K562 (cell line): ENCODE measurements around the gene ILKAP. TPM values are rescaled to one million over a fixed set of nuclear protein-coding genes. Genes with fewer than 3 reads are reported as not detected.

Experiments used
- ATAC-seq: fragments of 200-7000 bp; cut with Tn5 transposase; 3 replicates; pipeline ENCODE4 v1.9.1; 2020; ENCODE audit warnings: moderate library complexity
- BruUV-seq: library from RNA; stranded (reverse); fragments of 400-500 nt; replicated peaks from 2 replicates; lab custom pipeline; 2021; lab: Mats Ljungman, UMichigan
- CTCF ChIA-PET: fragments of 300-600 bp; formaldehyde crosslinking; extraction: SDS; loops from one replicate; lab custom pipeline; 2021; ENCODE audit warnings: low intra/inter-chr PET ratio; lab: Yijun Ruan, JAX
- POLR2A ChIA-PET: fragments of 300-600, 350-650 bp; sonication (Branson Sonifier 250); formaldehyde crosslinking; extraction: SDS; loops from one replicate; lab custom pipeline; 2021; ENCODE audit warnings: antibody characterized with exemption, inconsistent platforms; lab: Yijun Ruan, JAX
- DNase-seq, 4 experiments: peaks; one replicate each; pipeline versions ENCODE4 v3.0.0 to v3.0.0-alpha.2; 2011 to 2018; ENCODE audit warnings: low spot score in 3 of 4, mixed read lengths in 3 of 4; ENCODE audit errors: extremely low read depth in 1 of 4
- FAIRE-seq: peaks from 2 replicates; lab custom pipeline; 2011; peaks lifted over from hg19 to GRCh38; lab: Jason Lieb, UNC
- H2AFZ ChIP-seq: 2 replicates; pipeline ENCODE4 v1.6.0; 2011; ENCODE audit warnings: low read depth, low read length, control low read depth, inconsistent platforms
- H3K27ac ChIP-seq: fragments of 200-600 bp; 3 replicates; pipeline ENCODE4 v1.8.0; 2011; ENCODE audit warnings: low read depth, mild to moderate bottlenecking, control low read depth, inconsistent platforms, low read length, moderate library complexity, mixed read lengths; ENCODE audit errors: extremely low read depth
- H3K27me3 ChIP-seq, 2 experiments: fragments of 300-600 bp in 1 of 2; 2 replicates in 1 of 2; 3 replicates in 1 of 2; pipeline versions ENCODE4 v1.6.0 to v1.8.0; 2011; ENCODE audit warnings: inconsistent platforms in 2 of 2, low read length in 2 of 2, mild to moderate bottlenecking in 1 of 2, mixed read lengths in 1 of 2, moderate library complexity in 1 of 2; ENCODE audit not compliant: control insufficient read depth in 2 of 2, insufficient read depth in 2 of 2
- H3K36me3 ChIP-seq: fragments of 300-600 bp; 3 replicates; pipeline ENCODE4 v1.8.0; 2011; ENCODE audit warnings: mild to moderate bottlenecking, low read length, inconsistent platforms; ENCODE audit not compliant: control insufficient read depth, insufficient read depth
- H3K4me1 ChIP-seq, 2 experiments: fragments of 200-600 bp in 1 of 2; replicated peaks in 1 of 2; 2 replicates in 1 of 2; 3 replicates in 1 of 2; pipeline versions ENCODE4 v1.5.1 to v1.8.0; 2011; ENCODE audit warnings: inconsistent platforms in 2 of 2, low read length in 2 of 2, mild to moderate bottlenecking in 1 of 2, mixed read lengths in 1 of 2, moderate library complexity in 1 of 2; ENCODE audit not compliant: control insufficient read depth in 2 of 2, insufficient read depth in 2 of 2
- H3K4me2 ChIP-seq: 2 replicates; pipeline ENCODE4 v1.6.1; 2011; ENCODE audit warnings: low read length, control low read depth, inconsistent platforms, mixed read lengths; ENCODE audit not compliant: insufficient read depth
- H3K4me3 ChIP-seq: fragments of 200-600 bp; sonication (generic), shearing (Covaris generic); 2 replicates; pipeline ENCODE4 v1.5.1; 2016; ENCODE audit warnings: control low read depth, inconsistent platforms
- H3K79me2 ChIP-seq: fragments of 200-600 bp; 3 replicates; pipeline ENCODE4 v1.8.0; 2011; ENCODE audit warnings: low read length, inconsistent platforms; ENCODE audit not compliant: control insufficient read depth, insufficient read depth
- H3K9ac ChIP-seq, 2 experiments: 2 replicates each; pipeline versions ENCODE4 v1.6.0 to v1.6.1; 2011; ENCODE audit warnings: low read depth in 2 of 2, low read length in 2 of 2, control low read depth in 1 of 2, inconsistent platforms in 1 of 2, mild to moderate bottlenecking in 1 of 2, mixed read lengths in 1 of 2; ENCODE audit not compliant: insufficient read depth in 1 of 2
- H3K9me1 ChIP-seq: one replicate; pipeline ENCODE4 v1.6.0; 2011; ENCODE audit warnings: inconsistent platforms, mild to moderate bottlenecking, low read length, moderate library complexity; ENCODE audit not compliant: control insufficient read depth, insufficient read depth
- H3K9me3 ChIP-seq: replicated peaks from 2 replicates; pipeline ENCODE4 v1.5.1; 2011; ENCODE audit warnings: low read depth, low read length, inconsistent platforms; ENCODE audit not compliant: control insufficient read depth, insufficient read depth
- H4K20me1 ChIP-seq: replicated peaks from 2 replicates; pipeline ENCODE4 v1.6.1; 2011; ENCODE audit warnings: low read length, inconsistent platforms, mixed read lengths; ENCODE audit not compliant: control insufficient read depth, insufficient read depth
- C11orf30 ChIP-seq: fragments of 450-650 bp; IDR thresholded peaks from 2 replicates; pipeline ENCODE4 v1.6.1; 2016; ENCODE audit warnings: low read depth, mild to moderate bottlenecking
- ETS1 ChIP-seq: conservative IDR thresholded peaks from 2 replicates; pipeline ENCODE4 v1.6.1; 2011; ENCODE audit warnings: low read depth, mild to moderate bottlenecking, low read length; ENCODE audit not compliant: control insufficient read depth
- HNRNPUL1 ChIP-seq: fragments of 200-400 bp; formaldehyde crosslinking; IDR thresholded peaks from 2 replicates; pipeline ENCODE4 v1.6.1; 2017; ENCODE audit warnings: low read length
- PRDM10 ChIP-seq: fragments of 450-650 bp; IDR thresholded peaks from 2 replicates; pipeline ENCODE4 v1.6.1; 2018; ENCODE audit not compliant: partially characterized antibody
- ZFX ChIP-seq: sonication (generic); formaldehyde crosslinking; IDR thresholded peaks from 2 replicates; pipeline ENCODE4 v1.8.0; 2022; ENCODE audit warnings: mild to moderate bottlenecking, missing genetic modification reagents, moderate library complexity
- WGBS: fragments of 100-300 bp; shearing (Covaris generic); methylation state at CpG from one replicate; pipeline ENCODE4 v1.1.6; 2016; ENCODE audit warnings: low coverage, mixed read lengths; ENCODE audit not compliant: insufficient coverage; ENCODE audit errors: missing lambda C conversion rate; 5-methylcytosine and 5-hydroxymethylcytosine counted together
- in situ Hi-C: fragments of 300-500 bp; cut with MboI; formaldehyde crosslinking; loops from 4 replicates; pipeline ENCODE4 v1.15.0; 2018; ENCODE audit warnings: inconsistent platforms, mixed read lengths
- intact Hi-C: fragments of 100-400 bp; cut with micrococcal nuclease; formaldehyde crosslinking; loops from 2 replicates; pipeline ENCODE4 v1.14.2; 2022
- polyA plus RNA-seq, 8 experiments: library from polyadenylated mRNA; depleted of rRNA in 4 of 8; stranded (reverse) in 5 of 8; unstranded in 3 of 8; fragments of >200 nt; fragmentation: Nextera tagmentation in 2 of 8; fragmentation: Illumina TruSeq in 1 of 8; extraction: Ambion mirVana in 2 of 8; extraction: Trizol in 1 of 8; gene quantifications; 2 replicates each; pipeline versions ENCODE4 v1.2.1 to v1.2.3, GENCODE V29; 2011 to 2014; ENCODE audit warnings: inconsistent platforms in 1 of 8, missing spikeins in 1 of 8
- total RNA-seq, 7 experiments: library from RNA; depleted of rRNA in 6 of 7; stranded (reverse); fragments of >200 nt in 6 of 7; fragmentation: Illumina TruSeq in 2 of 7; extraction: Trizol in 2 of 7; gene quantifications; 2 replicates each; pipeline versions ENCODE4 v1.2.1 to v1.2.3, GENCODE V29; 2011 to 2021; ENCODE audit warnings: low replicate concordance in 1 of 7

Gene ILKAP
- total and polyA plus RNA-seq, 9 of the 15 experiments (the other 6 are each of a cell fraction or from before 2014, with no cell fraction given): 3.1 to 43.9 (median 20.7) TPM

GRCh38 chr2:238202326-238203093 lies 985 bp downstream of the ILKAP start:
- peak in 2 of 4 experiments; percentile 19 for DNase-seq
- no peak for ATAC-seq
- peak overlapping the region; percentile 78 for H3K27ac ChIP-seq
- no peak for TF ChIP-seq HNRNPUL1
- TF ChIP-seq ETS1: 0 out of 2 replicates have a peak, but pooled peaks have one; percentile 17
- peak; percentile 48 for TF ChIP-seq PRDM10
- no peak for TF ChIP-seq C11orf30
- peak; percentile 13; the same call in 1 of the 2 replicates for TF ChIP-seq ZFX (CRISPR knock-in tag)

More at GRCh38 chr2:238202326-238203093, 985 bp downstream of the ILKAP start:
- 3% methylated on average over 25 of the region's 27 CpGs for WGBS
- Histone ChIP-seq H3K4me2 (peak overlapping the region; percentile 76), H3K9me3 (peaks cover 3% of the 10 kb centered on the region; the same call in 1 of the 2 replicates), H3K4me1 (peaks cover 12 to 17% of the 10 kb centered on the region in 2 experiments; a peak in 4 of 5 replicates), H2AFZ (no peak overlapping the region), H3K4me3 (peak overlapping the region; percentile 79), H3K9me1 (no peaks in the 10 kb centered on the region), H3K36me3 (0 out of 3 replicates have a peak, but pooled peaks cover 3% of the 10 kb centered on the region), H3K9ac (peak overlapping the region; percentile 64 to 92), H3K27me3 (no peaks in the 10 kb centered on the region), H3K79me2 (peaks cover 60% of the 10 kb centered on the region), H4K20me1 (0 out of 2 replicates have a peak, but pooled peaks cover 17% of the 10 kb centered on the region)
- BruUV-seq: TSS peak; percentile 41
- intact Hi-C loops (no loop called here), in situ Hi-C loops (no loop called here)
- peak; percentile 51 for FAIRE-seq
- ChIA-PET CTCF (no interaction called here), POLR2A (interaction anchor here (0.7 to 1.4 kb wide), 6 partner anchors 10 to 34 kb away, joined by 3 to 6 read pairs (median 4); no protein-coding TSS in a partner anchor)
